Measurements from ENCODE around the gene MACROD2. TPM values are rescaled to one million over a fixed set of nuclear protein-coding genes. Genes with fewer than 3 reads are reported as not detected.
"Not testable (repeated sequence)": the region's sequence is repeated elsewhere in the genome, so short reads cannot be mapped to it uniquely, and the experiment has no call there.

Gene MACROD2
- total and polyA plus RNA-seq, 4 donors: 13.0 to 67.1 (median 20.7) TPM

GRCh38 chr20:15976047-15976736 is 1980.9 kb downstream of the MACROD2 start:
- WGBS, 2 donors: 64 to 67% methylated on average over 5 of the region's 5 CpGs
- H3K4me3 ChIP-seq: no peak overlapping the region
- TF ChIP-seq CTCF (IDR thresholded peaks at IDR 0.05; ENCODE audit: control extremely low read depth, extremely low read depth): no peak
- no peak overlapping the region for H3K9ac ChIP-seq (ENCODE audit: insufficient read depth in 1 of 2, low read length in 2 of 2)
- ATAC-seq (ENCODE audit: insufficient read depth, low FRiP score) (no peak), DNase-seq (no peak)
- no peaks in the 10 kb centered on the region for H3K9me3 ChIP-seq (ENCODE audit: control insufficient read depth in 4 of 4, insufficient read depth in 3 of 4, low read length in 3 of 4)
- H3K4me1 ChIP-seq (ENCODE audit: control insufficient read depth in 5 of 5, insufficient read depth in 5 of 5, low read length in 5 of 5): no peaks in the 10 kb centered on the region
- no peak overlapping the region for H3K27ac ChIP-seq (ENCODE audit: low read depth in 1 of 2, low read length in 1 of 2)
- H3K36me3 ChIP-seq (ENCODE audit: control insufficient read depth in 4 of 4, insufficient read depth in 4 of 4, low read length in 4 of 4): no peaks in the 10 kb centered on the region
- H3K27me3 ChIP-seq (ENCODE audit: control insufficient read depth in 3 of 3, insufficient read depth in 3 of 3, low read length in 2 of 3): no peaks in the 10 kb centered on the region

GRCh38 chr20:15977026-15977425 is 1981.7 kb downstream of the MACROD2 start:
- ATAC-seq (ENCODE audit: insufficient read depth, low FRiP score) (no peak), DNase-seq (no peak)
- Histone ChIP-seq H3K4me1 (ENCODE audit: control insufficient read depth in 5 of 5, insufficient read depth in 5 of 5, low read length in 5 of 5) (no peaks in the 10 kb centered on the region), H3K27me3 (ENCODE audit: control insufficient read depth in 3 of 3, insufficient read depth in 3 of 3, low read length in 2 of 3) (no peaks in the 10 kb centered on the region), H3K9me3 (ENCODE audit: control insufficient read depth in 4 of 4, insufficient read depth in 3 of 4, low read length in 3 of 4) (no peaks in the 10 kb centered on the region), H3K27ac (ENCODE audit: low read depth in 1 of 2, low read length in 1 of 2) (no peak overlapping the region), H3K36me3 (ENCODE audit: control insufficient read depth in 4 of 4, insufficient read depth in 4 of 4, low read length in 4 of 4) (no peaks in the 10 kb centered on the region), H3K4me3 (no peak overlapping the region), H3K9ac (ENCODE audit: insufficient read depth in 1 of 2, low read length in 2 of 2) (no peak overlapping the region)
- 77 to 93% methylated on average over 5 of the region's 5 CpGs for WGBS, 2 donors
- TF ChIP-seq CTCF (IDR thresholded peaks at IDR 0.05; ENCODE audit: control extremely low read depth, extremely low read depth): no peak

GRCh38 chr20:15977758-15978157 is 1982.4 kb downstream of the MACROD2 start:
- H3K27ac ChIP-seq (ENCODE audit: low read depth in 1 of 2, low read length in 1 of 2): no peak overlapping the region
- ATAC-seq (ENCODE audit: insufficient read depth, low FRiP score) (no peak), DNase-seq (no peak)
- WGBS, 2 donors: 92 to 97% methylated on average over 1 of the region's 1 CpG
- no peaks in the 10 kb centered on the region for H3K4me1 ChIP-seq (ENCODE audit: control insufficient read depth in 5 of 5, insufficient read depth in 5 of 5, low read length in 5 of 5)
- no peak overlapping the region for H3K9ac ChIP-seq (ENCODE audit: insufficient read depth in 1 of 2, low read length in 2 of 2)
- H3K4me3 ChIP-seq: no peak overlapping the region
- H3K9me3 ChIP-seq (ENCODE audit: control insufficient read depth in 4 of 4, insufficient read depth in 3 of 4, low read length in 3 of 4): no peaks in the 10 kb centered on the region
- no peaks in the 10 kb centered on the region for H3K27me3 ChIP-seq (ENCODE audit: control insufficient read depth in 3 of 3, insufficient read depth in 3 of 3, low read length in 2 of 3)
- no peaks in the 10 kb centered on the region for H3K36me3 ChIP-seq (ENCODE audit: control insufficient read depth in 4 of 4, insufficient read depth in 4 of 4, low read length in 4 of 4)
- no peak for TF ChIP-seq CTCF (IDR thresholded peaks at IDR 0.05; ENCODE audit: control extremely low read depth, extremely low read depth)

GRCh38 chr20:15985494-15986368 is 1990.4 kb downstream of the MACROD2 start:
- not testable (repeated sequence) for DNase-seq; H3K36me3 ChIP-seq (ENCODE audit: control insufficient read depth in 4 of 4, insufficient read depth in 4 of 4, low read length in 4 of 4); H3K9me3 ChIP-seq (ENCODE audit: control insufficient read depth in 4 of 4, insufficient read depth in 3 of 4, low read length in 3 of 4); H3K4me1 ChIP-seq (ENCODE audit: control insufficient read depth in 5 of 5, insufficient read depth in 5 of 5, low read length in 5 of 5); H3K27ac ChIP-seq (ENCODE audit: low read depth in 1 of 2, low read length in 1 of 2); H3K4me3 ChIP-seq; ATAC-seq (ENCODE audit: insufficient read depth, low FRiP score); H3K9ac ChIP-seq (ENCODE audit: insufficient read depth in 1 of 2, low read length in 2 of 2); H3K27me3 ChIP-seq (ENCODE audit: control insufficient read depth in 3 of 3, insufficient read depth in 3 of 3, low read length in 2 of 3)
- WGBS, 2 donors: 93 to 94% methylated on average over 26 of the region's 26 CpGs

Data from lung (tissue), 12 donors.